Caco-2 (cell line): ENCODE data around the gene CERS6. TPM values are rescaled to one million over a fixed set of nuclear protein-coding genes. Genes with fewer than 3 reads are reported as not detected.
A peak's percentile ranks its signal among the peaks of the same experiment; 100 is the strongest.

Experiments used
- BruUV-seq: library from RNA; stranded (reverse); fragments of 400-500 nt; replicated peaks from 2 replicates; lab custom pipeline; 2021; lab: Mats Ljungman, UMichigan
- CTCF ChIA-PET: fragments of 300-600 bp; sonication (Branson Sonifier 250); formaldehyde crosslinking; loops from one replicate; lab custom pipeline; 2022; ENCODE audit warnings: antibody characterized with exemption; lab: Charles Lee
- POLR2A ChIA-PET: fragments of 300-600 bp; sonication (Branson Sonifier 250); formaldehyde crosslinking; loops from one replicate; lab custom pipeline; 2022; ENCODE audit warnings: antibody characterized with exemption; lab: Charles Lee
- DNase-seq, 2 experiments: peaks; one replicate each; pipeline versions ENCODE4 v3.0.0 to v3.0.0-alpha.2; 2020 to 2022
- H3K27me3 ChIP-seq: replicated peaks from 2 replicates; pipeline ENCODE4 v1.6.0; 2011; ENCODE audit warnings: low read length; ENCODE audit not compliant: control insufficient read depth, insufficient read depth
- H3K36me3 ChIP-seq: 2 replicates; pipeline ENCODE4 v1.5.1; 2011; ENCODE audit warnings: low read length; ENCODE audit not compliant: control insufficient read depth, insufficient read depth
- H3K4me1 ChIP-seq: fragments of 250-450 bp; sonication (Bioruptor Pico); 2 replicates; pipeline ENCODE4 v1.5.1; 2020; ENCODE audit warnings: mild to moderate bottlenecking
- H3K4me3 ChIP-seq: 2 replicates; pipeline ENCODE4 v1.5.1; 2011; ENCODE audit warnings: low read depth, mild to moderate bottlenecking, control low read depth, low read length
- H3K9me3 ChIP-seq: fragments of 250-450 bp; sonication (Bioruptor Pico); 2 replicates; pipeline ENCODE4 v1.5.1; 2020; ENCODE audit warnings: mild to moderate bottlenecking, moderate library complexity
- H3K27ac Mint-ChIP-seq: one replicate; pipeline ENCODE4 v1.8.0; 2022; ENCODE audit warnings: mixed read lengths; ENCODE audit not compliant: unreplicated experiment
- H3K27me3 Mint-ChIP-seq: one replicate; pipeline ENCODE4 v1.8.0; 2022; ENCODE audit warnings: mixed read lengths; ENCODE audit not compliant: insufficient read depth, unreplicated experiment
- H3K36me3 Mint-ChIP-seq: one replicate; pipeline ENCODE4 v1.8.0; 2022; ENCODE audit warnings: mild to moderate bottlenecking, mixed read lengths; ENCODE audit not compliant: insufficient read depth, unreplicated experiment
- H3K4me1 Mint-ChIP-seq: one replicate; pipeline ENCODE4 v1.8.0; 2022; ENCODE audit warnings: low read depth, mixed read lengths; ENCODE audit not compliant: unreplicated experiment
- H3K4me3 Mint-ChIP-seq: one replicate; pipeline ENCODE4 v1.8.0; 2022; ENCODE audit warnings: mild to moderate bottlenecking, moderate library complexity, mixed read lengths; ENCODE audit not compliant: unreplicated experiment
- H3K9me3 Mint-ChIP-seq: one replicate; pipeline ENCODE4 v1.8.0; 2022; ENCODE audit warnings: mixed read lengths; ENCODE audit not compliant: unreplicated experiment
- CTCF ChIP-seq, 2 experiments: fragments of 200-600 bp in 1 of 2; IDR thresholded peaks; 1 replicate in 1 of 2; 2 replicates in 1 of 2; pipeline versions ENCODE4 v1.5.1 to v1.8.0; 2011 to 2022; ENCODE audit warnings: antibody characterized with exemption in 1 of 2, control low read depth in 1 of 2, inconsistent platforms in 1 of 2, low read depth in 1 of 2, low read length in 1 of 2, mild to moderate bottlenecking in 1 of 2, moderate library complexity in 1 of 2; ENCODE audit not compliant: insufficient read depth in 1 of 2, severe bottlenecking in 1 of 2, unreplicated experiment in 1 of 2
- intact Hi-C: fragments of 100-400 bp; cut with micrococcal nuclease; formaldehyde crosslinking; loops from one replicate; pipeline ENCODE4 v1.10.0; 2022; ENCODE audit not compliant: unreplicated experiment
- total RNA-seq: library from RNA; stranded (reverse); gene quantifications from 2 replicates; pipeline ENCODE4 v1.2.3, GENCODE V29; 2022

CERS6 gene
- total RNA-seq, 1 experiment from 2014 or later, result 32.7 TPM

GRCh38 chr2:168802859-168803725 lies 347.0 kb downstream of the CERS6 start:
- CTCF ChIA-PET, result interaction anchor here (0.6 to 1.7 kb wide), 3 partner anchors 29 to 337 kb away, joined by 3 to 6 read pairs (median 3); no protein-coding TSS in a partner anchor
- BruUV-seq, result TSS peak; percentile 85

GRCh38 chr2:168804214-168804613 lies 348.1 kb downstream of the CERS6 start:
- Histone ChIP-seq H3K27me3 (no peaks in the 10 kb centered on the region), H3K9me3 (no peaks in the 10 kb centered on the region), H3K4me3 (no peak overlapping the region), H3K36me3 (no peaks in the 10 kb centered on the region), H3K4me1 (peaks cover 29% of the 10 kb centered on the region)
- ChIA-PET CTCF (no interaction called here), POLR2A (no interaction called here)
- intact Hi-C loops, result no loop called here
- Mint-ChIP-seq H3K4me1 (peaks cover 30% of the 10 kb centered on the region), H3K36me3 (no peaks in the 10 kb centered on the region), H3K27ac (peak overlapping the region; percentile 96), H3K9me3 (no peaks in the 10 kb centered on the region), H3K27me3 (no peaks in the 10 kb centered on the region), H3K4me3 (peak overlapping the region; percentile 71)
- TF ChIP-seq CTCF (IDR thresholded peaks at IDR 0.05; ENCODE audit: insufficient read depth in 1 of 2, low read depth in 1 of 2, low read length in 1 of 2, severe bottlenecking in 1 of 2, unreplicated experiment in 1 of 2), result no peak
- no peak for DNase-seq
- no TSS peak for BruUV-seq

More at GRCh38 chr2:168802859-168803725, 347.0 kb downstream of the CERS6 start:
- peak in 1 of 2 experiments; percentile 19 for DNase-seq
- Histone ChIP-seq H3K27me3 (no peaks in the 10 kb centered on the region), H3K4me3 (peak overlapping the region; percentile 29), H3K9me3 (no peaks in the 10 kb centered on the region), H3K4me1 (peaks cover 40% of the 10 kb centered on the region), H3K36me3 (no peaks in the 10 kb centered on the region)
- Mint-ChIP-seq H3K27me3 (no peaks in the 10 kb centered on the region), H3K36me3 (no peaks in the 10 kb centered on the region), H3K4me1 (peaks cover 33% of the 10 kb centered on the region), H3K9me3 (no peaks in the 10 kb centered on the region), H3K4me3 (peak overlapping the region; percentile 71), H3K27ac (peak overlapping the region; percentile 96)
- intact Hi-C loops, result loop anchor here (1.0 to 2.0 kb wide), 2 partner anchors 30 to 97 kb away; no protein-coding TSS in a partner anchor
- TF ChIP-seq CTCF (IDR thresholded peaks at IDR 0.05; ENCODE audit: insufficient read depth in 1 of 2, low read depth in 1 of 2, low read length in 1 of 2, severe bottlenecking in 1 of 2, unreplicated experiment in 1 of 2), result no peak
- POLR2A ChIA-PET, result no interaction called here

GRCh38 chr2:168805615-168806014 lies 349.5 kb downstream of the CERS6 start:
- ChIA-PET CTCF (no interaction called here), POLR2A (no interaction called here)
- H3K27me3 Mint-ChIP-seq, result no peaks in the 10 kb centered on the region
- Histone ChIP-seq H3K4me3 (no peak overlapping the region), H3K4me1 (peaks cover 28% of the 10 kb centered on the region), H3K36me3 (no peaks in the 10 kb centered on the region), H3K27me3 (no peaks in the 10 kb centered on the region), H3K9me3 (no peaks in the 10 kb centered on the region)
- no peak for DNase-seq
- BruUV-seq, result no TSS peak
- no peak overlapping the region for H3K4me3 Mint-ChIP-seq
- no peak for TF ChIP-seq CTCF (IDR thresholded peaks at IDR 0.05; ENCODE audit: insufficient read depth in 1 of 2, low read depth in 1 of 2, low read length in 1 of 2, severe bottlenecking in 1 of 2, unreplicated experiment in 1 of 2)
- no peaks in the 10 kb centered on the region for H3K36me3 Mint-ChIP-seq
- H3K27ac Mint-ChIP-seq, result no peak overlapping the region
- peaks cover 30% of the 10 kb centered on the region for H3K4me1 Mint-ChIP-seq
- no peaks in the 10 kb centered on the region for H3K9me3 Mint-ChIP-seq
- intact Hi-C loops, result no loop called here
